RWPE2 (cell line): ENCODE data around the gene RERE.

Experiments used
- ATAC-seq: fragments of 200-7000 bp; cut with Tn5 transposase; 3 replicates; pipeline ENCODE4 v1.9.1; 2021; ENCODE audit warnings: low read depth
- DNase-seq: peaks from one replicate; pipeline ENCODE4 v3.0.0-alpha.2; 2020; ENCODE audit warnings: low spot score
- H3K27ac ChIP-seq: fragments of 450-650 bp; 2 replicates; pipeline ENCODE4 v1.5.1; 2017; ENCODE audit warnings: mild to moderate bottlenecking; ENCODE audit not compliant: poor library complexity, severe bottlenecking
- H3K27me3 ChIP-seq: fragments of 250-450 bp; sonication (Bioruptor Pico); 2 replicates; pipeline ENCODE4 v1.5.1; 2021; ENCODE audit warnings: mild to moderate bottlenecking, moderate library complexity; ENCODE audit not compliant: insufficient read depth, poor library complexity, severe bottlenecking
- H3K36me3 ChIP-seq: fragments of 250-450 bp; sonication (Bioruptor Pico); 2 replicates; pipeline ENCODE4 v1.5.1; 2020; ENCODE audit warnings: low read depth, mild to moderate bottlenecking, moderate library complexity
- H3K4me1 ChIP-seq: fragments of 250-450 bp; sonication (Bioruptor Pico); 2 replicates; pipeline ENCODE4 v1.5.1; 2021; ENCODE audit warnings: mild to moderate bottlenecking, moderate library complexity; ENCODE audit not compliant: insufficient read depth, poor library complexity, severe bottlenecking
- H3K4me3 ChIP-seq: fragments of 250-450 bp; sonication (Bioruptor Pico); 2 replicates; pipeline ENCODE4 v1.5.1; 2021; ENCODE audit warnings: mild to moderate bottlenecking, moderate library complexity; ENCODE audit not compliant: severe bottlenecking
- H3K9me3 ChIP-seq: fragments of 250-450 bp; sonication (Bioruptor Pico); 2 replicates; pipeline ENCODE4 v1.5.1; 2021; ENCODE audit warnings: mild to moderate bottlenecking, moderate library complexity; ENCODE audit not compliant: severe bottlenecking
- TF ChIP-seq, protein P1 (sequence below): fragments of 450-650 bp; IDR thresholded peaks from one replicate; pipeline ENCODE4 v1.5.1; 2017; ENCODE audit warnings: mild to moderate bottlenecking, moderate library complexity; ENCODE audit not compliant: poor library complexity, severe bottlenecking

RERE gene

DNA sequence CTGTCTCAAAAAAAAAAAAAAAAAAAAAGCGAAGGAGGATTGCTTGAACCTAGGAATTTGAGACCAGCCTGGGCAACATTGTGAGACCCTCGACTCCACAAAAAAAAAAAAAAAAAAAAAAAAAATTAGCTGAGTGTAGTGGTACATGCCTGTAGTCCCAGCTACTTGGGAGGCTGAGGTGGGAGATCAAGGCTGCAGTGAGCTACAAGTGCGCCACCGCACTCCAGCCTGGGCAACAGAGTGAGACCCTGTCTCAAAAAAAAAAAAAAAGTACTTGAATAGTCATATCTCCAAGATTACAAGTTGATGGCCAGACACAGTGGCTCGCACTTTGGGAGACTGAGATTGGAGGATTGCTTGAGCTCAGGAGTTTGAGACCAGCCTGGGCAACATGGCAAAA is 33.6 kb upstream of the RERE start:
- no peak overlapping the region for H3K4me3 ChIP-seq
- no peaks in the 10 kb centered on the region for H3K4me1 ChIP-seq
- ATAC-seq, result no peak
- no peak overlapping the region for H3K27ac ChIP-seq
- H3K27me3 ChIP-seq, result no peaks in the 10 kb centered on the region
- no peaks in the 10 kb centered on the region for H3K36me3 ChIP-seq
- TF ChIP-seq, protein P1, sequence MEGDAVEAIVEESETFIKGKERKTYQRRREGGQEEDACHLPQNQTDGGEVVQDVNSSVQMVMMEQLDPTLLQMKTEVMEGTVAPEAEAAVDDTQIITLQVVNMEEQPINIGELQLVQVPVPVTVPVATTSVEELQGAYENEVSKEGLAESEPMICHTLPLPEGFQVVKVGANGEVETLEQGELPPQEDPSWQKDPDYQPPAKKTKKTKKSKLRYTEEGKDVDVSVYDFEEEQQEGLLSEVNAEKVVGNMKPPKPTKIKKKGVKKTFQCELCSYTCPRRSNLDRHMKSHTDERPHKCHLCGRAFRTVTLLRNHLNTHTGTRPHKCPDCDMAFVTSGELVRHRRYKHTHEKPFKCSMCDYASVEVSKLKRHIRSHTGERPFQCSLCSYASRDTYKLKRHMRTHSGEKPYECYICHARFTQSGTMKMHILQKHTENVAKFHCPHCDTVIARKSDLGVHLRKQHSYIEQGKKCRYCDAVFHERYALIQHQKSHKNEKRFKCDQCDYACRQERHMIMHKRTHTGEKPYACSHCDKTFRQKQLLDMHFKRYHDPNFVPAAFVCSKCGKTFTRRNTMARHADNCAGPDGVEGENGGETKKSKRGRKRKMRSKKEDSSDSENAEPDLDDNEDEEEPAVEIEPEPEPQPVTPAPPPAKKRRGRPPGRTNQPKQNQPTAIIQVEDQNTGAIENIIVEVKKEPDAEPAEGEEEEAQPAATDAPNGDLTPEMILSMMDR, result no peak
- no peak for DNase-seq
- no peaks in the 10 kb centered on the region for H3K9me3 ChIP-seq

DNA sequence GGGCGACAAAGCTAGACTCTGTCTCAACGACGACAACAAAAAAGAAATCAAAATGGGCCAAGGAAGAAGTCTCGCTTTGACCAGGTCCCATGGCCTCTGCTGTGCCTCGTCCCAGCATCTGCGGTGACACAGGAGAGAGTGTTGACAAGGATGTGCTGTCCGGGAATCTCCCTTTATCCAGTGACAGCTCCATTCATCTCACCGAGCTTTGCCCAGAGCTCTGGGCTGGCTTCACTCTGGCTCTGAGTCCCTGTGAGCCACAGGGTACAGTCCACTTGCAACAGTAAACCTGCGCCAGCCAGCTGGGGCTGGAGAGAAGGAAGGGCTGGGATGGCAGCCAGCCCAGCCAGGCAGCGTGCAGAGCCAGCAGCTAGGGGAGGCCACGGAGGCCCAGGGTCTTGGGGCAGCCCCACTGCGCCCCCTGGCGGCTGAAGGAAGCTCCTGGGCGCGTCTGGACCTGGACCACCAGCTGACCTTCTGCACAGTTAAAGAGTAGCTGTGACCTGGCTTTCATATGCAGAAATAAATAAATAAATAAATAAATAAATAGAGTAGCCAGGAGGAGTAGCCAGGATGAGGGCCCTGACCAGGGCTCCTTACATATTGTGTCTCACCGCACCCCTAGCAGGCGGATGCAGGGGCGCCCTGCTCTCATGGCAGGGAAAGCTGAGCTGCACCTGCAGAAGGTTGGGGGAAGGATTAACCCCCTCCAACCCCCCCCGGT is 31.4 kb upstream of the RERE start:
- Histone ChIP-seq H3K36me3 (no peaks in the 10 kb centered on the region), H3K4me1 (no peaks in the 10 kb centered on the region), H3K27me3 (no peaks in the 10 kb centered on the region), H3K9me3 (no peaks in the 10 kb centered on the region), H3K4me3 (no peak overlapping the region), H3K27ac (no peak overlapping the region)
- TF ChIP-seq, protein P1, result peak; percentile 84
- peak; percentile 89 for ATAC-seq
- DNase-seq, result peak; percentile 83

DNA sequence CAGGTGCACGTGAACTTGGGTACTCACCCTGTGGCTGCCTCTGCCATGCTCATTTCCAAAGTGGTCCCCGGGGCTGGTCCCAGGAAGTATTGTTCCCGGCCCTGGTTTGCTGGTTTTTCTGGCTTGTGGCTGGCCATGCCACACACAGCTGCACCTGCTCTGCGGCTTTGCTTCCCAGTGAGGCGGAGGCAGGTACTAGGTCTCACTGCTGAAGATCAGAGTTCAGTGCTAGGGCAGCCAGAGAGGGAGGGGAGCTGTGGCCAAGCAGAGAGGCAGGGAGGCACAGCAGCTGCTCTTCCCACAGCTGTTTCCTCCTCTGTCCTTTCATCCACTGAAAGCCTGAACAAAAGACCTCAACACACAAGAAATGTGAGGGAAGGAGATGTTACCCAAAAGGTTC is 30.6 kb upstream of the RERE start:
- Histone ChIP-seq H3K4me1 (no peaks in the 10 kb centered on the region), H3K27ac (no peak overlapping the region), H3K27me3 (no peaks in the 10 kb centered on the region), H3K36me3 (no peaks in the 10 kb centered on the region), H3K4me3 (no peak overlapping the region), H3K9me3 (no peaks in the 10 kb centered on the region)
- TF ChIP-seq, protein P1, result no peak
- ATAC-seq, result no peak
- DNase-seq, result no peak

DNA sequence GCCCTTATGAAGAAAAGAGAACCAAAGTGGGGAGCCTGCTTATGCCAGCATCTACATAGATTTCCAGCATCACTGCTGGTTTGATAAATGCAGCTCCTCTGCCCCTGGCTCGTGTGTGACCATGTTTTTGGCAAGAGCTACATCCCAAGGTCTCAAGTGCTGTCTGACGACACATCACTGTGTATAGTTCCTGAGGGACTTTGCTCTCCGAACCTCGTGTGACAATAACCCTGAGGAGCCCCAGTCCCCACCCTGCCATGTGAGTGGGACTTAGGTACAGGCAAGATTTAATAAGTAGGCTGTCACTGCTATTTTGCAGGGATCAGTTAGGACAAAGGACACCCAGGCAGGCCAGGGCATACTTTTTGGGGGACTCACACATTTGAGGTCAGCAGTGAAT is 28.8 kb upstream of the RERE start:
- no peak for DNase-seq
- Histone ChIP-seq H3K27ac (no peak overlapping the region), H3K4me3 (no peak overlapping the region), H3K27me3 (no peaks in the 10 kb centered on the region), H3K36me3 (no peaks in the 10 kb centered on the region), H3K9me3 (no peaks in the 10 kb centered on the region), H3K4me1 (no peaks in the 10 kb centered on the region)
- ATAC-seq, result no peak
- TF ChIP-seq, protein P1, result no peak
